IgD-negative memory B cell (primary cell): ENCODE data around the gene TLK1. TPM values are rescaled to one million over a fixed set of nuclear protein-coding genes. Genes with fewer than 3 reads are reported as not detected.
A peak's percentile ranks its signal among the peaks of the same experiment; 100 is the strongest.
"Not testable (repeated sequence)": the region's sequence is repeated elsewhere in the genome, so short reads cannot be mapped to it uniquely, and the experiment has no call there.

Experiments
- H3K27ac Mint-ChIP-seq, 3 donors: one replicate each; pipeline ENCODE4 v1.8.0; 2020 to 2022; ENCODE audit warnings: mild to moderate bottlenecking in 3 of 3, mixed read lengths in 3 of 3, moderate library complexity in 1 of 3
- H3K27me3 Mint-ChIP-seq: one replicate; pipeline ENCODE4 v1.8.0; 2021; ENCODE audit warnings: mixed read lengths
- H3K36me3 Mint-ChIP-seq: one replicate; pipeline ENCODE4 v1.8.0; 2020; ENCODE audit warnings: mild to moderate bottlenecking, mixed read lengths
- H3K4me1 Mint-ChIP-seq, 3 donors: one replicate each; pipeline ENCODE4 v1.8.0; 2020 to 2022; ENCODE audit warnings: mixed read lengths in 3 of 3, mild to moderate bottlenecking in 1 of 3
- H3K4me3 Mint-ChIP-seq, 4 donors: one replicate each; pipeline ENCODE4 v1.8.0; 2020 to 2022; ENCODE audit warnings: mild to moderate bottlenecking in 4 of 4, mixed read lengths in 4 of 4, moderate library complexity in 3 of 4
- H3K9me3 Mint-ChIP-seq, 3 donors: one replicate each; pipeline ENCODE4 v1.8.0; 2020 to 2021; ENCODE audit warnings: mixed read lengths in 3 of 3, mild to moderate bottlenecking in 1 of 3
- polyA plus RNA-seq: library from polyadenylated mRNA; unstranded; fragments of 300-500 nt; fragmentation: Illumina TruSeq; gene quantifications from one replicate; pipeline ENCODE4 v1.2.3, GENCODE V29; 2021

The TLK1 gene
- polyA plus RNA-seq, 1 donor from 2014 or later = 104 TPM

- Mint-ChIP-seq H3K9me3 (no peaks in the 10 kb centered on the region), H3K4me1 (peaks cover 9 to 30% (median 24%) of the 10 kb centered on the region in 3 donors), H3K27ac (peak overlapping the region in 2 of 3 donors; percentile 0 to 58), H3K36me3 (no peaks in the 10 kb centered on the region), H3K27me3 (no peaks in the 10 kb centered on the region), H3K4me3 (peak overlapping the region in 1 of 4 donors; percentile 37)
Measured at GRCh38 chr2:171181064-171182049, 20.7 kb upstream of the TLK1 start.

- H3K27ac Mint-ChIP-seq = peak overlapping the region in 1 of 3 donors; percentile 46
Measured at GRCh38 chr2:171180229-171180930, 19.7 kb upstream of the TLK1 start.

GRCh38 chr2:171178993-171179392, 18.3 kb upstream of the TLK1 start:
- Mint-ChIP-seq H3K36me3 (no peaks in the 10 kb centered on the region), H3K4me3 (no peak overlapping the region), H3K27me3 (no peaks in the 10 kb centered on the region), H3K27ac (no peak overlapping the region), H3K4me1 (peaks cover 9 to 30% (median 23%) of the 10 kb centered on the region in 3 donors), H3K9me3 (no peaks in the 10 kb centered on the region)

More at GRCh38 chr2:171180229-171180930, 19.7 kb upstream of the TLK1 start:
- Mint-ChIP-seq H3K4me1 (peaks cover 9 to 30% (median 24%) of the 10 kb centered on the region in 3 donors), H3K4me3 (peak overlapping the region in 1 of 4 donors; percentile 5), H3K9me3 (no peaks in the 10 kb centered on the region), H3K27me3 (no peaks in the 10 kb centered on the region), H3K36me3 (no peaks in the 10 kb centered on the region)

- peaks cover 4 to 21% (median 15%) of the 10 kb centered on the region in 3 donors for H3K4me1 Mint-ChIP-seq
- H3K36me3 Mint-ChIP-seq = peaks cover 2% of the 10 kb centered on the region
- no peak overlapping the region for H3K27ac Mint-ChIP-seq
- peaks cover 0 to 4% (median 2%) of the 10 kb centered on the region in 3 donors for H3K9me3 Mint-ChIP-seq
- H3K27me3 Mint-ChIP-seq = no peaks in the 10 kb centered on the region
- no peak overlapping the region for H3K4me3 Mint-ChIP-seq
Measured at GRCh38 chr2:171176516-171176915, 15.8 kb upstream of the TLK1 start.

GRCh38 chr2:171174075-171174474, 13.4 kb upstream of the TLK1 start:
- Mint-ChIP-seq H3K27ac (no peak overlapping the region), H3K36me3 (peaks cover 2% of the 10 kb centered on the region), H3K4me1 (peaks cover 0 to under 1% (median 0%) of the 10 kb centered on the region in 3 donors), H3K4me3 (no peak overlapping the region), H3K27me3 (no peaks in the 10 kb centered on the region), H3K9me3 (peaks cover 0 to 4% (median 2%) of the 10 kb centered on the region in 3 donors)

GRCh38 chr2:171173087-171173486, 12.4 kb upstream of the TLK1 start:
- Mint-ChIP-seq H3K27ac (no peak overlapping the region), H3K36me3 (peaks cover 2% of the 10 kb centered on the region), H3K4me1 (no peaks in the 10 kb centered on the region), H3K4me3 (no peak overlapping the region), H3K27me3 (no peaks in the 10 kb centered on the region), H3K9me3 (peaks cover 0 to 4% (median 2%) of the 10 kb centered on the region in 3 donors)

- H3K4me3 Mint-ChIP-seq = no peak overlapping the region
- no peak overlapping the region for H3K27ac Mint-ChIP-seq
- no peaks in the 10 kb centered on the region for H3K27me3 Mint-ChIP-seq
- no peaks in the 10 kb centered on the region for H3K4me1 Mint-ChIP-seq
- peaks cover 0 to 4% (median 2%) of the 10 kb centered on the region in 3 donors for H3K9me3 Mint-ChIP-seq
- H3K36me3 Mint-ChIP-seq = peaks cover 2% of the 10 kb centered on the region
Measured at GRCh38 chr2:171171808-171172207, 11.1 kb upstream of the TLK1 start.

GRCh38 chr2:171169839-171170238, 9.1 kb upstream of the TLK1 start:
- H3K4me3 Mint-ChIP-seq = no peak overlapping the region
- H3K9me3 Mint-ChIP-seq = peaks cover 0 to 4% (median 2%) of the 10 kb centered on the region in 3 donors
- H3K27me3 Mint-ChIP-seq = no peaks in the 10 kb centered on the region
- H3K36me3 Mint-ChIP-seq = peaks cover 2% of the 10 kb centered on the region
- no peaks in the 10 kb centered on the region for H3K4me1 Mint-ChIP-seq
- H3K27ac Mint-ChIP-seq = no peak overlapping the region

- Mint-ChIP-seq H3K36me3 (peaks cover 2% of the 10 kb centered on the region), H3K9me3 (peaks cover 0 to 4% (median 2%) of the 10 kb centered on the region in 3 donors), H3K27ac (no peak overlapping the region), H3K27me3 (no peaks in the 10 kb centered on the region), H3K4me1 (no peaks in the 10 kb centered on the region), H3K4me3 (no peak overlapping the region)
Measured at GRCh38 chr2:171169333-171169732, 8.6 kb upstream of the TLK1 start.

- no peaks in the 10 kb centered on the region for H3K27me3 Mint-ChIP-seq
- H3K4me1 Mint-ChIP-seq = peaks cover 5 to 10% (median 10%) of the 10 kb centered on the region in 3 donors
- peaks cover 0 to under 1% (median under 1%) of the 10 kb centered on the region in 3 donors for H3K9me3 Mint-ChIP-seq
- no peak overlapping the region for H3K27ac Mint-ChIP-seq
- H3K36me3 Mint-ChIP-seq = peaks cover under 1% of the 10 kb centered on the region
- peak overlapping the region in 1 of 4 donors; percentile 21 for H3K4me3 Mint-ChIP-seq
Measured at GRCh38 chr2:171167352-171167997, 6.8 kb upstream of the TLK1 start.

GRCh38 chr2:171166328-171166983, 5.8 kb upstream of the TLK1 start:
- H3K36me3 Mint-ChIP-seq = no peaks in the 10 kb centered on the region
- H3K4me3 Mint-ChIP-seq = no peak overlapping the region
- H3K4me1 Mint-ChIP-seq = peaks cover 11 to 18% (median 17%) of the 10 kb centered on the region in 3 donors
- H3K9me3 Mint-ChIP-seq = no peaks in the 10 kb centered on the region
- no peaks in the 10 kb centered on the region for H3K27me3 Mint-ChIP-seq
- no peak overlapping the region for H3K27ac Mint-ChIP-seq

GRCh38 chr2:171165967-171166327, 5.3 kb upstream of the TLK1 start:
- Mint-ChIP-seq H3K27me3 (no peaks in the 10 kb centered on the region), H3K4me3 (no peak overlapping the region), H3K4me1 (peaks cover 15 to 19% (median 19%) of the 10 kb centered on the region in 3 donors), H3K9me3 (no peaks in the 10 kb centered on the region), H3K27ac (no peak overlapping the region), H3K36me3 (no peaks in the 10 kb centered on the region)

- Mint-ChIP-seq H3K4me1 (peaks cover 16 to 25% (median 24%) of the 10 kb centered on the region in 3 donors), H3K4me3 (peak overlapping the region in 3 of 4 donors; percentile 12 to 91 (median 73)), H3K9me3 (no peaks in the 10 kb centered on the region), H3K27ac (peak overlapping the region; percentile 9 to 89 (median 79)), H3K36me3 (no peaks in the 10 kb centered on the region), H3K27me3 (no peaks in the 10 kb centered on the region)
Measured at GRCh38 chr2:171163261-171163660, 2.6 kb upstream of the TLK1 start.

- Mint-ChIP-seq H3K4me1 (peaks cover 20 to 30% (median 29%) of the 10 kb centered on the region in 3 donors), H3K4me3 (peak overlapping the region in 3 of 4 donors; percentile 91 to 99 (median 95)), H3K27ac (peak overlapping the region; percentile 9 to 89 (median 40))
- H3K27me3 Mint-ChIP-seq, H3K36me3 Mint-ChIP-seq, H3K9me3 Mint-ChIP-seq: not testable (repeated sequence)
Measured at GRCh38 chr2:171162522-171163197, 2.0 kb upstream of the TLK1 start.
